H1 (cell line): ENCODE data around the gene ADAMTS13.

Experiments used
- ATF3 ChIP-seq: IDR thresholded peaks from 2 replicates; pipeline ENCODE4 v1.6.1; 2011; ENCODE audit warnings: low read depth, mild to moderate bottlenecking, low read length; ENCODE audit not compliant: insufficient read depth
- CTCF ChIP-seq, 3 experiments: IDR thresholded peaks; 1 replicate in 2 of 3; 2 replicates in 1 of 3; pipeline versions ENCODE4 v1.5.1 to v1.6.1; 2011; ENCODE audit warnings: low read length in 3 of 3, mild to moderate bottlenecking in 3 of 3, inconsistent platforms in 2 of 3, low read depth in 1 of 3, moderate library complexity in 1 of 3; ENCODE audit not compliant: insufficient read depth in 1 of 3; ENCODE audit errors: control extremely low read depth in 1 of 3
- EZH2 ChIP-seq: fragments of 200-600 bp; sonication (generic); IDR thresholded peaks from 2 replicates; pipeline ENCODE4 v1.7.1; 2012; ENCODE audit warnings: low read depth, mild to moderate bottlenecking, moderate library complexity, low read length, inconsistent platforms; ENCODE audit not compliant: severe bottlenecking
- FOSL1 ChIP-seq: IDR thresholded peaks from 2 replicates; pipeline ENCODE4 v1.6.1; 2011; ENCODE audit warnings: mild to moderate bottlenecking, low read depth, low read length, moderate library complexity; ENCODE audit not compliant: insufficient read depth
- GABPA ChIP-seq: IDR thresholded peaks from 2 replicates; pipeline ENCODE4 v1.6.1; 2011; ENCODE audit warnings: mild to moderate bottlenecking, low read length, moderate library complexity, borderline replicate concordance; ENCODE audit not compliant: insufficient read depth
- GTF2F1 ChIP-seq: IDR thresholded peaks from 2 replicates; pipeline ENCODE4 v1.6.1; 2012; ENCODE audit warnings: low read depth, low read length, improper control_type of control experiment, borderline replicate concordance
- MAX ChIP-seq: IDR thresholded peaks from 2 replicates; pipeline ENCODE4 v1.6.1; 2012; ENCODE audit warnings: inconsistent platforms
- POLR2AphosphoS5 ChIP-seq: IDR thresholded peaks from 2 replicates; pipeline ENCODE4 v1.6.1; 2011; ENCODE audit warnings: low read depth, low read length
- SRF ChIP-seq: IDR thresholded peaks from 2 replicates; pipeline ENCODE4 v1.6.1; 2011; ENCODE audit warnings: mild to moderate bottlenecking, low read depth, low read length, moderate library complexity
- SUZ12 ChIP-seq: fragments of 200-600 bp; sonication (generic); IDR thresholded peaks from 2 replicates; pipeline ENCODE4 v1.6.1; 2012; ENCODE audit warnings: mild to moderate bottlenecking, inconsistent platforms, low read length, moderate library complexity, mixed read lengths
- TF ChIP-seq, protein P1 (sequence below): IDR thresholded peaks from 2 replicates; pipeline ENCODE4 v1.6.1; 2011; ENCODE audit warnings: low read length, improper control_type of control experiment

DNA sequence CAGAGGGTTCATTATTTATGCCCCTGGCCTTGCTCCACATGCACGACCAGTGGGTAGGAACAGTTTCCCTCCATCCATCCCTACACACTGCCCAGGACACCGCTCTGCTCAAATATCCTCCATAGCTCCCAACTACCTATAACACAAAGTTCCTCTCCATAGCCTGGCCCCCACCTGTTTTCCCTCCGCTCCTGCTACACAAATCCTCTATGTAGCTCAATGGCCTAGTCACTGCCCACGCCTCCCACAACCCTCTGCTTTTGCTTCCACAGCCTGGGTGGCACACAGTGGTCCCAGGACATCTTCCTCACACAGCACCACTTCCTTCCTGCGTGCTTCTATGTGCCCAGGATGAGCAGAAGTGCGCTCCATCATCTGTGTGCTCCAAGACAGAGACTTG is 24.8 kb upstream of the ADAMTS13 start:
- no peak for TF ChIP-seq EZH2
- TF ChIP-seq MAX = no peak
- TF ChIP-seq SUZ12 = no peak
- TF ChIP-seq CTCF (IDR thresholded peaks at IDR 0.05; ENCODE audit: control extremely low read depth in 1 of 3, insufficient read depth in 1 of 3, low read depth in 1 of 3, low read length in 3 of 3) = no peak
- no peak for TF ChIP-seq GABPA
- no peak for TF ChIP-seq ATF3
- TF ChIP-seq, protein P1, sequence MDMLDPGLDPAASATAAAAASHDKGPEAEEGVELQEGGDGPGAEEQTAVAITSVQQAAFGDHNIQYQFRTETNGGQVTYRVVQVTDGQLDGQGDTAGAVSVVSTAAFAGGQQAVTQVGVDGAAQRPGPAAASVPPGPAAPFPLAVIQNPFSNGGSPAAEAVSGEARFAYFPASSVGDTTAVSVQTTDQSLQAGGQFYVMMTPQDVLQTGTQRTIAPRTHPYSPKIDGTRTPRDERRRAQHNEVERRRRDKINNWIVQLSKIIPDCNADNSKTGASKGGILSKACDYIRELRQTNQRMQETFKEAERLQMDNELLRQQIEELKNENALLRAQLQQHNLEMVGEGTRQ = no peak
- no peak for TF ChIP-seq GTF2F1
- TF ChIP-seq POLR2AphosphoS5 = no peak
- TF ChIP-seq FOSL1 = no peak
- TF ChIP-seq SRF = no peak
